Measurements from ENCODE around the gene KRTAP21-1.
"Not testable (repeated sequence)": the region's sequence is repeated elsewhere in the genome, so short reads cannot be mapped to it uniquely, and the experiment has no call there.

The KRTAP21-1 gene

GRCh38 chr21:30755328-30755727, at the start of gene KRTAP21-1:
Gene KRTAP21-1, minus strand, starts transcription at chr21:30755428. Its CDS starts 50 bp downstream, at chr21:30755378.
- DNase-seq (ENCODE audit: low read depth): not testable (repeated sequence)

DNA sequence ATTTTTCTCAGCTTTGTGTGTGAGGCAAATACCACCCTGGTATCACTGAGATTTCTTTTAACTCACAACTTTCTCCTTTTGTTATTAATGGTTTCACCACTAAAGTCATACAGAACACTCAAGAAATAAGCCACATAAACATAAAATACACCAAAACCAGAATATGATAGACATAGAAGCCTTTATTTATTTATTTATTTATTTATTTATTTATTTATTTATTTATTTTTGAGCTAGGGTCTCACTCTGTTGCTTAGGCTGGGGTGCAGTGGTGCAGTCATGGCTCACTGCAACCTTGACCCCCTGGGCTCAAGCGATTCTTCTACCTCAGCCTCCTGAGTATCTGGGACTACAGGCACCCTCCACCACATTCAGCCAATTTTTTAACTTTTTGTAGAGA, 45.4 kb upstream of the KRTAP21-1 start:
- DNase-seq (ENCODE audit: low read depth): no peak

DNA sequence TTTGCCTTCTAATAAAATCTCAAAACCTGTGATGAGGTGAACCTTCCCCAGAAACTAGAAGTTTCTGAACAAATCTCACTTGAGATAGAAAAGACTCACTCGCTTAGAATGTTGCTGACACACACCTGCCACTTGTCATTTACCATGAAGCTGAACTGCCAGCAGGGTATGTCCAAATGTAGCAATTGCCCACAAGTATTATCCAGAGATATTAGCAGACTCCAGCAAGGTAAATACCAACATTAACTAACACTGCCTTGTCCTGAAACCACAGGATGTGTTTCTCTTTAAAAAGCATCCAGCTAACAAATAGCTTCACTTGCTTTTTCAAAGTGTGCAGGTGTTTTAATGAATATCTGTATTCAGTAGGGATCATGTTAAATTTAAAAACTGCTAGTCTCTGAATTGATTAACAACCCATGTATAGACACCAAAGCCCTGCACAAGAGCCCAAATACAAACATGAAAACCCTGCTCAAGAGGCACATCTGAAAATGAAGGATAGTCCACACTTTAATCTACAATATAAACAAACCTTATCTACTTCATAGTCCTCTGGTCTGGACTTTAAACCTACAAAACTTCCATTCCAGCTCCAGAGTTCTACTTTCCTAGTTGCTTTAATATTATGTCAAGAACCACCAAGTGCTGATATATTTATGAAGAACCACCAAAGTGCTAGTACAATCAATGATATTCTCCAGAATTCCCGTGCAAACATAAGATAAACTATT, 38.5 kb upstream of the KRTAP21-1 start:
- no peak for DNase-seq (ENCODE audit: low read depth)

GRCh38 chr21:30779249-30779648, 24.0 kb upstream of the KRTAP21-1 start:
- DNase-seq (ENCODE audit: low read depth): no peak

DNA sequence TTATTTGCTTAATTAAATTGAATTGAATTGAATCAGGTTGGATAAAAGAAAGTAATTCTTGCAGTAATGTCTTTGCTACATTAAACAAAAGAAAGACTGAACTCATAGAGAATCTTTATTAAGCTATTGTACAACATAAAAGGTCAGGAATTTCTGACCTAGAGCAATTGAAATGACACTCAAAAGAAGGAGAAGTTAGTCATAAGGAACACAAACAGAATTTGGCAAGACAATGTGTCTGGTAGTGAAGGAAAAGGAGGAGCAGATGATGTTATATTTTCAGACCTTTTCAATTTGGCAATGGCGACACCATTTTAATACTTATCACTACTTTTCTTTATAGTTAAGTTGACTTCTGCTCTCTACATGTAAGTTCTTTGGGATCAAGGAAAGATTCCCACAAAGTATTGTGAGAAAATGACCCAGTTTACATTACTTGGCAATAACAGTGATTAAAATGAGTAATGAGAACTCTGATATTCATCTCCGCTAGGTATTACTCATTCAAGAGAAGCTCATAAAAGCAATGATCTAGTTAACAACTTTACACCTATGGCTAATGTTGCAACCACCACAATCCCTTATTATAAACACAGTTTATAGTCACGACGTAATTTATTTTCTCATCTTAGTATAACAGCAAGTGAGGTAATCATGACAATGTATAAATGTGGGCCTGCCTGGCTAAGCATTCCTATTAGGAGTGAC, 14.7 kb upstream of the KRTAP21-1 start:
- DNase-seq (ENCODE audit: low read depth): no peak

DNA sequence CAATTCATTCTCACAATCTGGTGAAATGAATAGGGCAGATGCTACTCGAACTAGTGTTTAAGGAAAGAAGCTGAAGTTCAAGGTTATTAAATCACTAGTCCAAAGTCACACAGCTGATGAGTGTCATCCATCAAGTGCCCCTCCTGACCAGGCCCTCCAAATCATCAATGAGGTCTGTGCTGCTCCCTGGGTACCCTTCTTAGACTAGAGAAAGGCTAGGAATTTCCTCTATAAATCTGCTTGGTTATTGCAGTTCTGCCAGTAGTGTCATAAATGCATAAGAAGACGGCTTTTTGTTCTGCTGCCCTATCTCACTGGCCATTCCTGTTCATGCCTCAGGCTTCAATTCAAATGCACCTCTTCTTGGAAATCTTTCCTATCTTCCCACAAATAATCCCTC, 5.5 kb upstream of the KRTAP21-1 start:
- no peak for DNase-seq (ENCODE audit: low read depth)

- no peak for DNase-seq (ENCODE audit: low read depth)
Measured at GRCh38 chr21:30758306-30758705, 3.1 kb upstream of the KRTAP21-1 start.

DNA sequence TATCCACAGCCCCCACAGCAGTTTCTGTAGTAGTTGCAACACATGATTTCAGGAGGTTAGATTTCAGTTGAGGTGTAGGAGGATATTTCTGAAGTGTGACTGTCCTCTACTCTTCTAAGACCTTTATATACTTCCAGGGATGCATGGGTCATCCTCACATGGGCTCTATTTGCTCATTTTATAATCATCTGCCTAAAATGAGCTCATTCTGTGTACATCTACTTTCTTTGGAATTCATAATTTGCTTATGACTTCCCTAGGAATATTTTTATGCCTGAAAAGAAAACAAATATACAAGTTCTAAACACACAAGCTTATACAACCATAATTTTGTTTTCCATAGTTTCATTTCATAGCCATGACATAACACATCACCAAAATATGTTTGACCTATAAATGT, 8.1 kb downstream of the KRTAP21-1 start, which contains the start of gene KRTAP21-2:
TSS of gene KRTAP21-2 (minus strand) at position 101 of the 400 bp plus-strand sequence. CDS start at position 44, 57 bp downstream.
- DNase-seq (ENCODE audit: low read depth): no peak

GRCh38 chr21:30740462-30740861, 14.8 kb downstream of the KRTAP21-1 start:
- no peak for DNase-seq (ENCODE audit: low read depth)

- DNase-seq (ENCODE audit: low read depth): no peak
Measured at GRCh38 chr21:30733026-30733425, 22.2 kb downstream of the KRTAP21-1 start.

DNA sequence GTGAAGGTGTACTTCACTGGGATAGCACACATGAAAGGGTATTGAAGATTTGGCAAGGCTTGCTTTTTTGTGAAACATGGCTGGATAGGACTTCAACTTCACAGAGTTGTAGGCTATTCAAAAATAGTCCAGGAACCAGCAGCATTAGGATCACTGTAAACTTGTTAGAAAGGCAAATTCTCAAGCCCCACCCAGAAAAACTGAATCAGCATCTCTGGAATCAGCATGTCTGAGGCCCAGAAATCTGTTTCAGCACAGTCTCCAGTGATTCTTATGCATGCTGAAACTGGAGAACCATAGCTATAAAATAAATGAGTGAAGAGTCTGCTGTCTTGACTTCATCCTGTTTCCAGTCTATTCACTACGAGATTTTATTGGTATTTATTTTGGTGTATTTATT, 28.5 kb downstream of the KRTAP21-1 start:
- no peak for DNase-seq (ENCODE audit: low read depth)

GRCh38 chr21:30719401-30719800, 35.8 kb downstream of the KRTAP21-1 start:
- DNase-seq (ENCODE audit: low read depth): no peak

- DNase-seq (ENCODE audit: low read depth): no peak
Measured at GRCh38 chr21:30718239-30718909, 36.9 kb downstream of the KRTAP21-1 start, which contains the start of gene KRTAP21-3. Gene KRTAP21-3, minus strand, starts transcription at chr21:30718777. Its CDS starts 18 bp downstream, at chr21:30718759.

DNA sequence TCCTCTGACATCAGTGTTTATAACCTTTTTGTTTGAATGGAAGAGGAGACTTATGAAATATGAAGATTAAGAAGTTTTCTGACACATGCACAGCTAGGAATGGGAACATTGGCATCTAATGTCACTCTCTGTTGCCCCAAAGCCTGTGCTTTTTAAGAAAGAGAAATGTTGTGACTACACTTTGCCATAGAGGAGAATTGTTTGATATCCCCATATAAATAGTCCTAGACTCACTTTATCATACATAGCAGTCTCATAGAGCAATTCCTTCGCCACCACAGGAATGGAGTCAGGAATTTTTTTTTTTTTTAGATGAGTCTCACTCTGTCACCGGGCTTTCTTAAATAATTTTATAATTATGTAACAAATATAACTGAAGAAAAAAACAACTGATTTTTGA, 38.1 kb downstream of the KRTAP21-1 start:
- DNase-seq (ENCODE audit: low read depth): no peak

GRCh38 chr21:30714946-30715345, 40.3 kb downstream of the KRTAP21-1 start:
- DNase-seq (ENCODE audit: low read depth): no peak

DNA sequence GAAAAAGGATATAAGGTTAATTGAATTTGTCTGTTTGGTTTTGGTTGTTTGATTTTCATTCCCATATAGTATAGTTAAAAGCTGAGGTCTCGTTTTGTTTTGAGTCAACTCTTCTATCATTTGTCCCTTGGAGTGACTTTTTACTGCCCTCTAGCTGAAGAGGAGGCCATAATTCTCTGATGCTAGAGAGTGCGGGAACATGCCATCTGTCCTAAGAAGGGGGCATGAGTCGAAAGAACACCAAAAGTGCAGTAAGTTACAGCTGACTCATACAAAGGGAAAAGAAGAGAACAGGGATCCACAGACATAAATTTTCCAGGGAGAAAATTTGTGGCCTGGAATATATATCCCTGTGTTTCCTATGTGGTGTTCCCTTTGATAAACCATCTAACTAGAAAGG, 40.8 kb downstream of the KRTAP21-1 start:
- DNase-seq (ENCODE audit: low read depth): no peak

DNA sequence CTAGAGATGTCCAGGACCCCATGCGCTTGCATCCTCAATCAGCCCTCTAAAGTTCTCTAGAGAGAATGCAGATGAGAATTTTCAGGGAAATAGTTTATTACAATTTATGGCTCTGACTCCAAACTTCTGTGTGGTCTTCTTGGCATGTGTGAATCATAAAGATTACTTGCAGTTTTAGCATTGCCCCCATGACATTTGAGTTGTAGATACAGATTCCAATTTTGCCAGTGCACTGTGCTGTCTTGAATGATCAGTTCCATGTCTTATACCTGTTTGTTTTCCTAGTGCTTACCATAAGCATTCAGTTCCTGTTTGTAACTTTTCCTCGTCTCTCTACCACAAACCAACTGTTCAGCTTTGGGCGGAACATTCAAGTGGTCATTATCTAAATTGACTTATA, 41.5 kb downstream of the KRTAP21-1 start:
- DNase-seq (ENCODE audit: low read depth): no peak

DNA sequence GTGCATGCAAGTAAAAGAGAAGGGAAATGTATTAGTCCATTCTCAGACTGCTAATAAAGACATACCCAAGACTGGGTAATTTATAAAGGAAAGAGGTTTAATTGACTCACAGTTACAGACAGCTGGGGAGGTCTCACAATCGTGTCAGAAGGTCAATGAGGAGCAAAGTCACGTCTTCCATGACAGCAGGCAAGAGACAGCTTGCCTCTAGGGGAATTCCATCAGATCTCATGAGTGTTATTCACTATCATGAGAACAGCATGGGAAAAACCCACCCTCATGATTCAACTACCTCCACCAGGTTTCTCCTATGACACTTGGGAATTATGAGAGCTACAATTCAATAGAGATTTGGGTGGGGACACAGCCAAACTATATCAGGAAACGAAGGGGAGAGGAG, 44.7 kb downstream of the KRTAP21-1 start:
- no peak for DNase-seq (ENCODE audit: low read depth)

- no peak for DNase-seq (ENCODE audit: low read depth)
Measured at GRCh38 chr21:30707409-30707808, 47.8 kb downstream of the KRTAP21-1 start.
